ENCODE data around the gene C16orf87.

The C16orf87 gene

GRCh38 chr16:46859719-46860152 is 28.8 kb upstream of the C16orf87 start:
- DNase-seq (ENCODE audit: extremely low read depth, low read depth), result peak; percentile 34
- TF ChIP-seq CTCF (IDR thresholded peaks at IDR 0.05; ENCODE audit: low read depth, low read length), result no peak

- TF ChIP-seq CTCF (IDR thresholded peaks at IDR 0.05; ENCODE audit: low read depth, low read length), result no peak
- DNase-seq (ENCODE audit: extremely low read depth, low read depth), result no peak
Observed at GRCh38 chr16:46858151-46858550, 27.2 kb upstream of the C16orf87 start.

- peak; percentile 36 for TF ChIP-seq CTCF (IDR thresholded peaks at IDR 0.05; ENCODE audit: low read depth, low read length)
- DNase-seq (ENCODE audit: extremely low read depth, low read depth), result no peak
Observed at GRCh38 chr16:46857368-46857945, 26.5 kb upstream of the C16orf87 start.

GRCh38 chr16:46855389-46855788 is 24.4 kb upstream of the C16orf87 start:
- no peak for DNase-seq (ENCODE audit: extremely low read depth, low read depth)
- no peak for TF ChIP-seq CTCF (IDR thresholded peaks at IDR 0.05; ENCODE audit: low read depth, low read length)

GRCh38 chr16:46854846-46855245 is 23.9 kb upstream of the C16orf87 start:
- TF ChIP-seq CTCF (IDR thresholded peaks at IDR 0.05; ENCODE audit: low read depth, low read length), result no peak
- DNase-seq (ENCODE audit: extremely low read depth, low read depth), result no peak

GRCh38 chr16:46853713-46854443 is 22.9 kb upstream of the C16orf87 start:
- peak; percentile 32 for DNase-seq (ENCODE audit: extremely low read depth, low read depth)
- peak; percentile 92 for TF ChIP-seq CTCF (IDR thresholded peaks at IDR 0.05; ENCODE audit: low read depth, low read length)

- TF ChIP-seq CTCF (IDR thresholded peaks at IDR 0.05; ENCODE audit: low read depth, low read length), result no peak
- DNase-seq (ENCODE audit: extremely low read depth, low read depth), result no peak
Observed at GRCh38 chr16:46852130-46852529, 21.1 kb upstream of the C16orf87 start.
